Naive thymus-derived CD4-positive, alpha-beta T cell (primary cell): ENCODE results near the gene ZDHHC18. TPM values are rescaled to one million over a fixed set of nuclear protein-coding genes. Genes with fewer than 3 reads are reported as not detected.
A peak's percentile ranks its signal among the peaks of the same experiment; 100 is the strongest.
"Not testable (repeated sequence)": the region's sequence is repeated elsewhere in the genome, so short reads cannot be mapped to it uniquely, and the experiment has no call there.

Source experiments
- ATAC-seq: fragments of 150-1000 bp; cut with Tn5 transposase; 2 replicates; pipeline ENCODE4 v1.10.0; 2021; ENCODE audit warnings: mild to moderate bottlenecking, moderate library complexity
- CTCF ChIA-PET: fragments of 350-600 bp; sonication (Branson Sonifier 250); formaldehyde crosslinking; loops from one replicate; lab custom pipeline; 2021; ENCODE audit warnings: antibody characterized with exemption; lab: Charles Lee
- POLR2A ChIA-PET: fragments of 350-600 bp; sonication (Branson Sonifier 250); formaldehyde crosslinking; loops from one replicate; lab custom pipeline; 2021; ENCODE audit warnings: antibody characterized with exemption, inconsistent platforms; lab: Charles Lee
- DNase-seq, 9 donors: peaks; one replicate each; pipeline versions ENCODE4 v3.0.0 to v3.0.0-alpha.2; 2020 to 2022; ENCODE audit warnings: mixed read lengths in 1 of 9
- H3K27ac ChIP-seq: one replicate; pipeline ENCODE4 v1.7.0; 2013; ENCODE audit warnings: mild to moderate bottlenecking, low read depth, low read length, moderate library complexity
- H3K27me3 ChIP-seq, 2 donors: one replicate each; pipeline ENCODE4 v1.7.0; 2013; ENCODE audit warnings: low read length in 2 of 2, mild to moderate bottlenecking in 2 of 2, moderate library complexity in 2 of 2; ENCODE audit not compliant: control insufficient read depth in 2 of 2, insufficient read depth in 2 of 2
- H3K36me3 ChIP-seq, 3 experiments: 1 replicate in 2 of 3; 2 replicates in 1 of 3; pipeline ENCODE4 v1.7.0; 2013; ENCODE audit warnings: low read length in 3 of 3, mild to moderate bottlenecking in 3 of 3, moderate library complexity in 1 of 3; ENCODE audit not compliant: insufficient read depth in 3 of 3, control insufficient read depth in 2 of 3
- H3K4me1 ChIP-seq, 2 donors: one replicate each; pipeline ENCODE4 v1.7.0; 2013; ENCODE audit warnings: low read length in 2 of 2, mild to moderate bottlenecking in 2 of 2, moderate library complexity in 1 of 2; ENCODE audit not compliant: control insufficient read depth in 2 of 2, insufficient read depth in 2 of 2
- H3K4me3 ChIP-seq: 2 replicates; pipeline ENCODE4 v1.7.0; 2013; ENCODE audit warnings: mild to moderate bottlenecking, low read length
- H3K9me3 ChIP-seq, 3 experiments: 1 replicate in 2 of 3; 2 replicates in 1 of 3; pipeline ENCODE4 v1.7.0; 2013; ENCODE audit warnings: low read length in 3 of 3; ENCODE audit not compliant: control insufficient read depth in 2 of 3
- H3K27ac Mint-ChIP-seq, 9 donors: one replicate each; pipeline ENCODE4 v1.8.0; 2020 to 2022; ENCODE audit warnings: mixed read lengths in 9 of 9, mild to moderate bottlenecking in 8 of 9, moderate library complexity in 5 of 9, inconsistent platforms in 2 of 9
- H3K27me3 Mint-ChIP-seq, 5 donors: one replicate each; pipeline ENCODE4 v1.8.0; 2021 to 2022; ENCODE audit warnings: mixed read lengths in 5 of 5, mild to moderate bottlenecking in 1 of 5
- H3K36me3 Mint-ChIP-seq, 5 donors: one replicate each; pipeline ENCODE4 v1.8.0; 2020 to 2022; ENCODE audit warnings: mixed read lengths in 5 of 5, mild to moderate bottlenecking in 3 of 5, inconsistent platforms in 1 of 5
- H3K4me1 Mint-ChIP-seq, 7 donors: one replicate each; pipeline ENCODE4 v1.8.0; 2020 to 2022; ENCODE audit warnings: mixed read lengths in 7 of 7, mild to moderate bottlenecking in 3 of 7, inconsistent platforms in 1 of 7
- H3K4me3 Mint-ChIP-seq, 10 donors: one replicate each; pipeline ENCODE4 v1.8.0; 2020 to 2022; ENCODE audit warnings: mild to moderate bottlenecking in 10 of 10, mixed read lengths in 10 of 10, moderate library complexity in 6 of 10, inconsistent platforms in 2 of 10
- H3K9me3 Mint-ChIP-seq, 11 donors: one replicate each; pipeline ENCODE4 v1.8.0; 2020 to 2022; ENCODE audit warnings: mixed read lengths in 11 of 11, mild to moderate bottlenecking in 4 of 11, inconsistent platforms in 1 of 11, moderate library complexity in 1 of 11
- intact Hi-C, 2 donors: fragments of 100-400 bp; cut with micrococcal nuclease; formaldehyde crosslinking; loops; one replicate each; pipeline ENCODE4 v1.15.1; 2023
- polyA plus RNA-seq, 2 donors: library from polyadenylated mRNA; unstranded; fragments of 300-500 nt; fragmentation: Illumina TruSeq; gene quantifications; one replicate each; pipeline ENCODE4 v1.2.3, GENCODE V29; 2021
- total RNA-seq, 6 experiments: library from RNA in 5 of 6; stranded (reverse) in 5 of 6; gene quantifications; 1 replicate in 5 of 6; 2 replicates in 1 of 6; pipeline ENCODE4 v1.2.3 and lab custom pipeline; 2021 to 2026

Gene ZDHHC18
- total and polyA plus RNA-seq, 7 experiments from 2014 or later = 3.1 to 72.4 (median 38.8) TPM

DNA sequence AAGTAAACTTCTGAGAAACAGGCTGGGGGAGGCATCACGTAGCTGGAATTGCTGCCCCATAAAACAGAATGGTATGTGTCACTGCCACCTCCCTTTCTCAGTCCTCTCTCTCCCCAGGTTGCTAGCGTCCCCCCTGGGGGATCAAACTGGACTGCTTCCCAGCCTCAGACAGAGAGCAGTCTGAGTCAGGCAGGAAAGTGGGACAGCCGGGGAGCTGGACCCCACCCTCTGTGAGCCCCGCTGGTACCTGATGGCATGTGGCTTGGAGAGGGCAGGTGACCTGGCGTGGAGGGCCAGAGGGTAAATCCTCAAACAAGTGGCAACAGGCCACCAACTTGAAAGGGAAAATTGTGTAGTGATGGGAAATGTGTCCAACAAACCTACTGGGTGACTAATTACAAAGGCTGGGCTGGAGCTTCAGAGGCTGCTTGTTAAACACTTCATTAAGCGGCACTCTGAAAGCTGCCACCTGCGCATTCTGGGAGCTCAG, 35.4 kb downstream of the ZDHHC18 start:
- Histone ChIP-seq H3K4me1 (peaks cover 5 to 10% of the 10 kb centered on the region in 2 donors), H3K27me3 (no peaks in the 10 kb centered on the region), H3K9me3 (no peaks in the 10 kb centered on the region), H3K36me3 (peaks cover 0 to 16% (median 0%) of the 10 kb centered on the region in 3 experiments), H3K27ac (no peak overlapping the region), H3K4me3 (no peak overlapping the region)
- no peaks in the 10 kb centered on the region for H3K27me3 Mint-ChIP-seq
- CTCF ChIA-PET = interaction anchor here (0.7 to 1.3 kb wide), 3 partner anchors 14 to 614 kb away, joined by 3 to 4 read pairs (median 3); no protein-coding TSS in a partner anchor
- no peaks in the 10 kb centered on the region for H3K9me3 Mint-ChIP-seq
- intact Hi-C loops = loop anchor here in 1 of 2 donors (5.0 kb wide), 1 partner anchor 165 kb away; the partner anchor contains the start of gene ARID1A
- H3K27ac Mint-ChIP-seq = peak overlapping the region in 1 of 9 donors; percentile 70
- H3K36me3 Mint-ChIP-seq = peaks cover 0 to 3% (median 0%) of the 10 kb centered on the region in 5 donors
- no peak for ATAC-seq
- no peak for DNase-seq
- H3K4me3 Mint-ChIP-seq = peak overlapping the region in 4 of 10 donors; percentile 11 to 99 (median 62)
- POLR2A ChIA-PET = no interaction called here
- H3K4me1 Mint-ChIP-seq = peaks cover 10 to 31% (median 24%) of the 10 kb centered on the region in 7 donors

DNA sequence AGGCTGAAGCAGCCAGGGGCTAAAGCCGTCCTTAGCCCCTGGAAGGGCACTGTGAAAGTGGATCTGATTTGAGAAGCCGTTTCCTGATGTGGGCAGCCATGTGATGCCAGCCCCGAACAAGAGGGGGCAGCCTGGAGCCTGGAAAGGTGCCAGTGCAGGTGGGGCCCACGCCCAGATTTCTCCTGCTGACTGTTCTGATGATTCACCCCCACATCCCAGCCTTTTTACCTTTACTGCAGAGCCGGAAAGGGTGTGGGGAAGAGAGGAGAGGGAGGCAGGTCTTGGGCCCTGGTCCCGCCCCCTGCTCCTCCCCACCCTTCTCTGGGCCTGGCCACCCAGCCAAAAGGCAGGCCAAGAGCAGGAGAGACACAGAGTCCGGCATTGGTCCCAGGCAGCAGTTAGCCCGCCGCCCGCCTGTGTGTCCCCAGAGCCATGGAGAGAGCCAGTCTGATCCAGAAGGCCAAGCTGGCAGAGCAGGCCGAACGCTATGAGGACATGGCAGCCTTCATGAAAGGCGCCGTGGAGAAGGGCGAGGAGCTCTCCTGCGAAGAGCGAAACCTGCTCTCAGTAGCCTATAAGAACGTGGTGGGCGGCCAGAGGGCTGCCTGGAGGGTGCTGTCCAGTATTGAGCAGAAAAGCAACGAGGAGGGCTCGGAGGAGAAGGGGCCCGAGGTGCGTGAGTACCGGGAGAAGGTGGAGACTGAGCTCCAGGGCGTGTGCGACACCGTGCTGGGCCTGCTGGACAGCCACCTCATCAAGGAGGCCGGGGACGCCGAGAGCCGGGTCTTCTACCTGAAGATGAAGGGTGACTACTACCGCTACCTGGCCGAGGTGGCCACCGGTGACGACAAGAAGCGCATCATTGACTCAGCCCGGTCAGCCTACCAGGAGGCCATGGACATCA, 36.5 kb downstream of the ZDHHC18 start, which contains the start of gene SFN:
TSS of gene SFN (plus strand) at position 369 of the 904 bp plus-strand sequence. CDS start at position 433, 64 bp downstream.
- H3K27ac Mint-ChIP-seq = peak within 1 kb of the TSS in 8 of 9 donors; percentile 41 to 93 (median 68)
- H3K27ac ChIP-seq = peak within 1 kb of the TSS; percentile 78

DNA sequence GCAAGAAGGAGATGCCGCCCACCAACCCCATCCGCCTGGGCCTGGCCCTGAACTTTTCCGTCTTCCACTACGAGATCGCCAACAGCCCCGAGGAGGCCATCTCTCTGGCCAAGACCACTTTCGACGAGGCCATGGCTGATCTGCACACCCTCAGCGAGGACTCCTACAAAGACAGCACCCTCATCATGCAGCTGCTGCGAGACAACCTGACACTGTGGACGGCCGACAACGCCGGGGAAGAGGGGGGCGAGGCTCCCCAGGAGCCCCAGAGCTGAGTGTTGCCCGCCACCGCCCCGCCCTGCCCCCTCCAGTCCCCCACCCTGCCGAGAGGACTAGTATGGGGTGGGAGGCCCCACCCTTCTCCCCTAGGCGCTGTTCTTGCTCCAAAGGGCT, 37.2 kb downstream of the ZDHHC18 start:
- no peak overlapping the region for H3K4me3 ChIP-seq
- Mint-ChIP-seq H3K9me3 (no peaks in the 10 kb centered on the region), H3K4me1 (peaks cover 10 to 33% (median 24%) of the 10 kb centered on the region in 7 donors), H3K36me3 (no peaks in the 10 kb centered on the region), H3K27ac (peak overlapping the region in 4 of 9 donors; percentile 41 to 90 (median 62)), H3K27me3 (no peaks in the 10 kb centered on the region), H3K4me3 (peak overlapping the region in 9 of 10 donors; percentile 74 to 100 (median 95))
- peaks cover 5 to 10% of the 10 kb centered on the region in 2 donors for H3K4me1 ChIP-seq
- no peak for DNase-seq
- ChIA-PET POLR2A (interaction anchor here (1.1 to 2.6 kb wide), 2 partner anchors 30 to 33 kb away, joined by 3 to 15 read pairs; no protein-coding TSS in a partner anchor), CTCF (interaction anchor here (1.7 to 3.2 kb wide), 2 partner anchors 13 to 15 kb away, joined by 4 to 10 read pairs; no protein-coding TSS in a partner anchor)
- no peak for ATAC-seq
- peaks cover 0 to 5% (median 0%) of the 10 kb centered on the region in 3 experiments for H3K36me3 ChIP-seq
- H3K9me3 ChIP-seq = no peaks in the 10 kb centered on the region
- H3K27ac ChIP-seq = peak overlapping the region; percentile 78
- H3K27me3 ChIP-seq = no peaks in the 10 kb centered on the region
- intact Hi-C loops = loop anchor here (2.0 to 5.0 kb wide), 2 partner anchors 75 to 166 kb away; partner anchors contain the start of gene ARID1A (in 1 of the 2)

More for the DNA sequence above, 36.5 kb downstream of the ZDHHC18 start, which contains the start of gene SFN:
- ATAC-seq (no peak), DNase-seq (peak in 6 of 9 donors; percentile 14 to 45 (median 20))
- H3K27me3 Mint-ChIP-seq = no peaks in the 10 kb centered on the region
- Histone ChIP-seq H3K9me3 (no peaks in the 10 kb centered on the region), H3K27me3 (no peaks in the 10 kb centered on the region), H3K36me3 (peaks cover 0 to 7% (median 0%) of the 10 kb centered on the region in 3 experiments), H3K4me3 (peak within 1 kb of the TSS; percentile 97), H3K4me1 (peaks cover 5 to 10% of the 10 kb centered on the region in 2 donors)
- H3K4me1 Mint-ChIP-seq = peaks cover 10 to 33% (median 24%) of the 10 kb centered on the region in 7 donors
- ChIA-PET CTCF (interaction anchor here (0.7 to 1.7 kb wide), 4 partner anchors 12 to 616 kb away, joined by 3 to 4 read pairs (median 4); no protein-coding TSS in a partner anchor), POLR2A (interaction anchor here (1.1 kb wide), 1 partner anchor 33 kb away, joined by 3 read pairs; no protein-coding TSS in a partner anchor)
- peaks cover 0 to 3% (median 0%) of the 10 kb centered on the region in 5 donors for H3K36me3 Mint-ChIP-seq
- H3K9me3 Mint-ChIP-seq = no peaks in the 10 kb centered on the region
- intact Hi-C loops = loop anchor here in 1 of 2 donors (5.0 kb wide), 1 partner anchor 166 kb away; the partner anchor contains the start of gene ARID1A
- peak within 1 kb of the TSS in 9 of 10 donors; percentile 86 to 100 (median 95) for H3K4me3 Mint-ChIP-seq

DNA sequence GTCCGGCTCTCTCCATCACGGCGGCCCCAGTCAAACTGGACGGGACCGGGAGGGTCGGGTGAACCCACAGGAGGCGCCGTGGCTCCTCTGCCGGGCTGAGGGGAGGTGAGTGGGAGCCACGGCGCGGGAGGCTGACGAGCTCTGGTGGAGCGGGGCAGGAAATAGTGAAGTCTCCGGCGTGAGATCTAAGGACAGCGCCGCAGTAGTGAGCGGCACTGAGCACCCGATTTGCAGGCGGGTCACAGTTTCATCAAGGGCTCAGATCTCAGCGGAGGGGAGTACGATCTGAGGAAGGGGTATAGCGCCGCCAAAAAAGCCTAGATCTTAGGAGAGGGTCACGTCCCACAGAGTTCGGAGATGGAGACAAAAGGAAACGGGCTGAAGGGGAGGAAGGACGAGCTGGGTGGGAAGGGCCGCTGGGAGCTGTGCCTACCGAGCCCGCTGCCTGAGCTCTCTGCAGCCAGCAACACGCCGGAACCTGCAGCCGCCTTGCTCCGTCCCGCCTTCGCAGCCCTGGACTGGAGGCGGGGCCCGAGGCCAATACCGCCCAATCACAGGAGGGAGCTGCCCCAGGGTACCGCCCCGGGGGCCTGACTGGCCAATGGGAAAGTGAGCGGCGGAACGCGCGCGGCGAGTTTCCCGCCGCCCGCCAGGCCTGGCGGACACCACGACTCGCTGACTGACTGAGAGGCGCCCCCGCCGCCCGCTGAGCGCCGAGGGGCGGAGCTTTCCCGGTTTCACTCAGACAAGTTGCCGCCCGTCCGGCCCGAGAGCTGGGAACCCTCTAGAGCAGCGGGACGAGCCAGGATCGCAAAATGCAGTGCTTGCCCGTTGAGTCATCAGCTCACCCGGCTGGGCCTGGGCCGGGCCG, 38.4 kb downstream of the ZDHHC18 start:
- peak; percentile 88 to 96 (median 91) for DNase-seq
- no peaks in the 10 kb centered on the region for H3K27me3 ChIP-seq
- H3K9me3 ChIP-seq = no peaks in the 10 kb centered on the region
- H3K4me1 ChIP-seq = peaks cover 5 to 10% of the 10 kb centered on the region in 2 donors
- no peaks in the 10 kb centered on the region for H3K36me3 Mint-ChIP-seq
- CTCF ChIA-PET = interaction anchor here (0.7 to 3.2 kb wide), 5 partner anchors 14 to 263 kb away, joined by 3 to 10 read pairs (median 4); no protein-coding TSS in a partner anchor
- H3K27ac ChIP-seq = peak overlapping the region; percentile 78
- ATAC-seq = peak; percentile 98
- POLR2A ChIA-PET = interaction anchor here (0.8 to 2.6 kb wide), 19 partner anchors 10 to 433 kb away, joined by 3 to 15 read pairs (median 4); partner anchors contain the start of genes DHDDS, GPATCH3, GPN2 and NUDC
- H3K9me3 Mint-ChIP-seq = no peaks in the 10 kb centered on the region
- peak overlapping the region; percentile 65 to 96 (median 93) for H3K27ac Mint-ChIP-seq
- H3K27me3 Mint-ChIP-seq = no peaks in the 10 kb centered on the region
- H3K36me3 ChIP-seq = peaks cover 0 to 5% (median 0%) of the 10 kb centered on the region in 3 experiments
- peak overlapping the region; percentile 97 for H3K4me3 ChIP-seq
- H3K4me3 Mint-ChIP-seq = peak overlapping the region; percentile 86 to 100 (median 96)
- intact Hi-C loops = loop anchor here (1.0 to 5.0 kb wide), 10 partner anchors 12 to 290 kb away; partner anchors contain the start of genes GPN2 (in 2 of the 2), NUDC (in 2 of the 2), ARID1A (in 1 of the 2) and SLC9A1 (in 1 of the 2)
- H3K4me1 Mint-ChIP-seq = peaks cover 10 to 33% (median 24%) of the 10 kb centered on the region in 7 donors

DNA sequence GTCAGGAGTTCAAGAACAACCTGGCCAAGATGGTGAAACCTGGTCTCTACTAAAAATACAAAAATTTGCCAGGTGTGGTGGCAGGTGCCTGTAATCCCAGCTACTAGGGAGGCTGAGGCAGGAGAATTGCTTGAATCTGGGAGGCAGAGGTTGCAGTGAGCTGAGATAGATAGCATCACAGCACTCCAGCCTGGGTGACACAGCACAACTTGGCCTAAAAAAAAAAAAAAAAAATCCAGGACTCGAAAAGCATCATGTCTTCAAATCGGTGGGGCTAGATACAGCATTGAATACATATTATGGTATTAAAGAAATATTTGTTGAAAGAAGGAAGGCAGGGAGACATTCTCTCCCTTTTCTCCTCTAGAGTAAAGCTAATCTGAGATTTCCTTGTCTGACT, 46.6 kb downstream of the ZDHHC18 start:
- H3K9me3 ChIP-seq, H3K36me3 ChIP-seq, H3K4me3 Mint-ChIP-seq, H3K27me3 ChIP-seq, H3K4me1 ChIP-seq, H3K4me3 ChIP-seq, DNase-seq, intact Hi-C loops, H3K27me3 Mint-ChIP-seq, H3K36me3 Mint-ChIP-seq, ATAC-seq, H3K27ac ChIP-seq, H3K4me1 Mint-ChIP-seq, H3K9me3 Mint-ChIP-seq: not testable (repeated sequence)
- H3K27ac Mint-ChIP-seq = peak overlapping the region in 1 of 9 donors; percentile 25
- ChIA-PET POLR2A (interaction anchor here (0.6 kb wide), 2 partner anchors 15 to 1646 kb away, joined by 3 read pairs; no protein-coding TSS in a partner anchor), CTCF (interaction anchor here (0.6 to 1.3 kb wide), 2 partner anchors 17 to 39 kb away, joined by 3 to 5 read pairs; no protein-coding TSS in a partner anchor)
